Breast epithelium (tissue), 3 donors: ENCODE measurements around the gene TET2.

Experiments
- POLR2A ChIP-seq: fragments of 450-650 bp; IDR thresholded peaks from one replicate; pipeline ENCODE4 v1.6.1; 2016; ENCODE audit warnings: antibody characterized with exemption, mild to moderate bottlenecking, moderate library complexity
- POLR2AphosphoS5 ChIP-seq, 3 donors: sonication (generic); formaldehyde crosslinking; IDR thresholded peaks; one replicate each; pipeline ENCODE4 v1.6.1; 2017; ENCODE audit warnings: antibody characterized with exemption in 3 of 3
- TF ChIP-seq, protein P1 (sequence below), 3 donors: fragments of 450-650 bp; IDR thresholded peaks; one replicate each; pipeline ENCODE4 v1.5.1; 2016 to 2017; ENCODE audit warnings: antibody characterized with exemption in 3 of 3, mild to moderate bottlenecking in 3 of 3, moderate library complexity in 3 of 3

GRCh38 chr4:105194328-105195231 lies 47.9 kb downstream of the TET2 start:
- TF ChIP-seq POLR2A (no peak), POLR2AphosphoS5 (IDR thresholded peaks at IDR 0.05) (no peak)
- TF ChIP-seq, protein P1, sequence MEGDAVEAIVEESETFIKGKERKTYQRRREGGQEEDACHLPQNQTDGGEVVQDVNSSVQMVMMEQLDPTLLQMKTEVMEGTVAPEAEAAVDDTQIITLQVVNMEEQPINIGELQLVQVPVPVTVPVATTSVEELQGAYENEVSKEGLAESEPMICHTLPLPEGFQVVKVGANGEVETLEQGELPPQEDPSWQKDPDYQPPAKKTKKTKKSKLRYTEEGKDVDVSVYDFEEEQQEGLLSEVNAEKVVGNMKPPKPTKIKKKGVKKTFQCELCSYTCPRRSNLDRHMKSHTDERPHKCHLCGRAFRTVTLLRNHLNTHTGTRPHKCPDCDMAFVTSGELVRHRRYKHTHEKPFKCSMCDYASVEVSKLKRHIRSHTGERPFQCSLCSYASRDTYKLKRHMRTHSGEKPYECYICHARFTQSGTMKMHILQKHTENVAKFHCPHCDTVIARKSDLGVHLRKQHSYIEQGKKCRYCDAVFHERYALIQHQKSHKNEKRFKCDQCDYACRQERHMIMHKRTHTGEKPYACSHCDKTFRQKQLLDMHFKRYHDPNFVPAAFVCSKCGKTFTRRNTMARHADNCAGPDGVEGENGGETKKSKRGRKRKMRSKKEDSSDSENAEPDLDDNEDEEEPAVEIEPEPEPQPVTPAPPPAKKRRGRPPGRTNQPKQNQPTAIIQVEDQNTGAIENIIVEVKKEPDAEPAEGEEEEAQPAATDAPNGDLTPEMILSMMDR (IDR thresholded peaks at IDR 0.05): no peak
